HepG2 (cell line): ENCODE measurements around the gene UNKL. TPM values are rescaled to one million over a fixed set of nuclear protein-coding genes. Genes with fewer than 3 reads are reported as not detected.

Source experiments
- ARNTL ChIP-seq: sonication (generic); formaldehyde crosslinking; IDR thresholded peaks from 2 replicates; pipeline ENCODE4 v1.4.0; 2020; ENCODE audit warnings: mild to moderate bottlenecking, missing genetic modification reagents
- CAMTA2 ChIP-seq: sonication (generic); formaldehyde crosslinking; IDR thresholded peaks from 2 replicates; pipeline ENCODE4 v1.4.0; 2020; ENCODE audit warnings: mild to moderate bottlenecking, missing genetic modification reagents, borderline replicate concordance
- CCDC6 ChIP-seq: sonication (generic); formaldehyde crosslinking; IDR thresholded peaks from 2 replicates; pipeline ENCODE4 v1.8.1; 2022; ENCODE audit warnings: mild to moderate bottlenecking, missing genetic modification reagents, moderate library complexity
- CREB1 ChIP-seq, 2 experiments: fragments of 450-650 bp in 1 of 2; IDR thresholded peaks; 2 replicates each; pipeline ENCODE4 v1.6.1; 2016 to 2017; ENCODE audit warnings: control low read depth in 1 of 2, mild to moderate bottlenecking in 1 of 2, missing compliant biosample characterization in 1 of 2, missing genetic modification characterization in 1 of 2
- HDAC1 ChIP-seq: sonication (generic); formaldehyde crosslinking; IDR thresholded peaks from 2 replicates; pipeline ENCODE4 v1.5.1; 2020; ENCODE audit warnings: mild to moderate bottlenecking, missing genetic modification reagents
- HNRNPUL1 ChIP-seq: fragments of 200-400 bp; formaldehyde crosslinking; IDR thresholded peaks from 2 replicates; pipeline ENCODE4 v1.6.1; 2017; ENCODE audit warnings: low read depth, mild to moderate bottlenecking, low read length, moderate library complexity
- JUNB ChIP-seq: sonication (generic); formaldehyde crosslinking; IDR thresholded peaks from 2 replicates; pipeline ENCODE4 v1.8.0; 2022; ENCODE audit warnings: missing genetic modification reagents, mild to moderate bottlenecking, borderline replicate concordance
- KAT7 ChIP-seq: IDR thresholded peaks from 2 replicates; pipeline ENCODE4 v1.6.1; 2018; ENCODE audit warnings: borderline replicate concordance, missing compliant biosample characterization
- NFATC3 ChIP-seq: sonication (generic); formaldehyde crosslinking; IDR thresholded peaks from 2 replicates; pipeline ENCODE4 v1.5.1; 2020; ENCODE audit warnings: mild to moderate bottlenecking, missing genetic modification reagents
- NKX3-1 ChIP-seq: sonication (generic); formaldehyde crosslinking; IDR thresholded peaks from 2 replicates; pipeline ENCODE4 v1.5.0; 2020; ENCODE audit warnings: missing genetic modification reagents
- SIN3A ChIP-seq: IDR thresholded peaks from 2 replicates; pipeline ENCODE4 v1.6.1; 2011; ENCODE audit warnings: low read depth, mild to moderate bottlenecking, control low read depth, low read length, borderline replicate concordance
- SKI ChIP-seq: fragments of 450-650 bp; IDR thresholded peaks from one replicate; pipeline ENCODE4 v1.6.1; 2018; ENCODE audit warnings: mild to moderate bottlenecking; ENCODE audit not compliant: partially characterized antibody
- SP5 ChIP-seq: IDR thresholded peaks from 2 replicates; pipeline ENCODE4 v1.6.1; 2016; ENCODE audit warnings: low read depth, borderline replicate concordance
- TAF1 ChIP-seq: sonication (generic); formaldehyde crosslinking; IDR thresholded peaks from 2 replicates; pipeline ENCODE4 v1.4.0; 2020; ENCODE audit warnings: missing genetic modification reagents
- ZNF343 ChIP-seq: sonication (generic); formaldehyde crosslinking; IDR thresholded peaks from 2 replicates; pipeline ENCODE4 v1.4.0; 2020; ENCODE audit warnings: mild to moderate bottlenecking, missing genetic modification reagents
- ZNF549 ChIP-seq: sonication (generic); formaldehyde crosslinking; IDR thresholded peaks from 2 replicates; pipeline ENCODE4 v1.5.0; 2020; ENCODE audit warnings: missing genetic modification reagents
- ZNF589 ChIP-seq: sonication (generic); formaldehyde crosslinking; conservative IDR thresholded peaks from 2 replicates; pipeline ENCODE4 v1.8.0; 2022; ENCODE audit warnings: mild to moderate bottlenecking, moderate library complexity, missing genetic modification reagents
- ZNF724P ChIP-seq: sonication (generic); formaldehyde crosslinking; IDR thresholded peaks from 2 replicates; pipeline ENCODE4 v1.8.0; 2022; ENCODE audit warnings: missing genetic modification reagents, borderline replicate concordance
- ZNF850 ChIP-seq: sonication (generic); formaldehyde crosslinking; conservative IDR thresholded peaks from 2 replicates; pipeline ENCODE4 v1.9.0; 2021; ENCODE audit warnings: mild to moderate bottlenecking, missing genetic modification reagents
- ZZZ3 ChIP-seq: sonication (generic); formaldehyde crosslinking; IDR thresholded peaks from 2 replicates; pipeline ENCODE4 v1.4.0; 2020; ENCODE audit warnings: missing genetic modification reagents, mild to moderate bottlenecking, borderline replicate concordance
- polyA plus RNA-seq, 8 experiments: library from polyadenylated mRNA; depleted of rRNA in 3 of 8; stranded (reverse) in 7 of 8; unstranded in 1 of 8; fragments of >200 nt; fragmentation: Illumina TruSeq in 4 of 8; extraction: Trizol in 4 of 8; gene quantifications; 2 replicates each; pipeline versions ENCODE4 v1.2.1 to v1.2.3, GENCODE V29; 2011 to 2016; ENCODE audit warnings: low read depth in 4 of 8, missing spikeins in 1 of 8, mixed read lengths in 1 of 8; ENCODE audit not compliant: insufficient read depth in 1 of 8
- total RNA-seq, 5 experiments: library from RNA; depleted of rRNA; stranded (reverse); fragments of >200 nt; fragmentation: Illumina TruSeq; extraction: Trizol; gene quantifications; 2 replicates each; pipeline ENCODE4 v1.2.3, GENCODE V29; 2016; ENCODE audit warnings: low read depth in 1 of 5
- TF ChIP-seq, protein P1 (sequence below): sonication (generic); formaldehyde crosslinking; IDR thresholded peaks from 2 replicates; pipeline ENCODE4 v1.4.0; 2020; ENCODE audit warnings: mild to moderate bottlenecking, missing genetic modification reagents
- TF ChIP-seq, protein P2 (sequence below): sonication (generic); formaldehyde crosslinking; IDR thresholded peaks from 2 replicates; pipeline ENCODE4 v1.4.0; 2020; ENCODE audit warnings: mild to moderate bottlenecking, missing genetic modification reagents, borderline replicate concordance
- TF ChIP-seq, protein P3 (sequence below): IDR thresholded peaks from 2 replicates; pipeline ENCODE4 v1.6.1; 2018; ENCODE audit warnings: missing genetic modification reagents, mild to moderate bottlenecking, missing compliant biosample characterization
- TF ChIP-seq, protein P4 (sequence below): sonication (generic); formaldehyde crosslinking; IDR thresholded peaks from 2 replicates; pipeline ENCODE4 v1.4.0; 2020; ENCODE audit warnings: missing genetic modification reagents

The UNKL gene
- total and polyA plus RNA-seq, 2 of the 13 experiments (the other 11 are each of a cell fraction or from before 2014, with no cell fraction given) = 10.4 to 17.6 TPM

DNA sequence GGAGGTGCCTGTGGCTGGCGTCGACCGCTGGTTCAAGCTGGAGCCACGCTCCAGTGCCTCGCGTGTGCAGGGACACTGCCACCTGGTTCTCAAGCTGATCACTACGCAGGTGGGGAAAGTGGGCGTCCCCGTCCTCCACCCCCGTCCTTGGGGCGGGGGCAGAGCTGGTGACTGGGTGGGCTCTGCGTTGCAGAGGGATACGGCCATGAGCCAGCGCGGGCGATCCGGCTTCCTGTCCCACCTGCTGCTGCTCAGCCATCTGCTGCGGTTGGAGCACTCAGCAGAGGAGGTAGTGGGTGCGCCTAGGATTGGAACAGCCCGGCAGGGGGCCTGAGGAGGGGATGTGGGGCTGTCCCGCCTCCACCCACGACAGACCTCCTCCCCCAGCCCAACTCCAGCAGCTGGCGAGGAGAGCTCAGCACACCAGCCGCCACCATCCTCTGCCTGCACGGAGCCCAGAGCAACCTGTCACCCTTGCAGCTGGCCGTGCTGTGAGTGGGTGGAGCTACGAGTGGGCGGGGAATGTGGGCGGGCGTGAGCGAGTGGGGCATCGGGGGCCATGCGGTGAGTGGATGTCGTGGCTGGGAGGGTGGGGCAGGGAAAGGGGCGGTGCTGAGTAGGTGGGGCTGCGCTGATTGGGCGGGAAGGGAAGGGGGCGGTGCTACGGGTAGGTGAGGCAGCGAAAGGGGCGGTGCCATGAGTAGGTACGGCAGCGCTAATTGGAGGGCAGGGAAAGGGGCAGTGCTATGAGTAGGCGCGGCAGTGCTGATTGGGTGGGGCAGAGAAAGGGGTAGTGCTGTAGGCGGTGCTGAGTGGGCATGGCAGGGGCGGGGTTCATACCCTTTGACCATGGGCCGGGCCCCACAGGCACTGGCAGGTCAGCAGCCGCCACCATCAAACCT, 71.7 kb downstream of the UNKL start (continued):
- TF ChIP-seq ZNF850 (CRISPR knock-in tag) (no peak), ZNF724P (no peak), TAF1 (CRISPR knock-in tag) (no peak), SIN3A (peak; percentile 74; the same call in 1 of the 2 replicates), SP5 (peak; percentile 76), JUNB (no peak), HNRNPUL1 (no peak), ZZZ3 (CRISPR knock-in tag) (no peak), ARNTL (CRISPR knock-in tag) (no peak; the same call in 1 of the 2 replicates), ZNF549 (CRISPR knock-in tag) (no peak), KAT7 (CRISPR knock-in tag) (no peak), SKI (no peak), NKX3-1 (CRISPR knock-in tag) (no peak), NFATC3 (CRISPR knock-in tag) (no peak), CREB1 (IDR thresholded peaks at IDR 0.05) (peak; percentile 83), CREB1 (CRISPR knock-in tag; IDR thresholded peaks at IDR 0.05) (no peak), CCDC6 (CRISPR knock-in tag) (no peak), ZNF589 (CRISPR knock-in tag) (no peak), CAMTA2 (CRISPR knock-in tag) (no peak), ZNF343 (no peak), HDAC1 (CRISPR knock-in tag) (no peak)
- TF ChIP-seq, protein P1, sequence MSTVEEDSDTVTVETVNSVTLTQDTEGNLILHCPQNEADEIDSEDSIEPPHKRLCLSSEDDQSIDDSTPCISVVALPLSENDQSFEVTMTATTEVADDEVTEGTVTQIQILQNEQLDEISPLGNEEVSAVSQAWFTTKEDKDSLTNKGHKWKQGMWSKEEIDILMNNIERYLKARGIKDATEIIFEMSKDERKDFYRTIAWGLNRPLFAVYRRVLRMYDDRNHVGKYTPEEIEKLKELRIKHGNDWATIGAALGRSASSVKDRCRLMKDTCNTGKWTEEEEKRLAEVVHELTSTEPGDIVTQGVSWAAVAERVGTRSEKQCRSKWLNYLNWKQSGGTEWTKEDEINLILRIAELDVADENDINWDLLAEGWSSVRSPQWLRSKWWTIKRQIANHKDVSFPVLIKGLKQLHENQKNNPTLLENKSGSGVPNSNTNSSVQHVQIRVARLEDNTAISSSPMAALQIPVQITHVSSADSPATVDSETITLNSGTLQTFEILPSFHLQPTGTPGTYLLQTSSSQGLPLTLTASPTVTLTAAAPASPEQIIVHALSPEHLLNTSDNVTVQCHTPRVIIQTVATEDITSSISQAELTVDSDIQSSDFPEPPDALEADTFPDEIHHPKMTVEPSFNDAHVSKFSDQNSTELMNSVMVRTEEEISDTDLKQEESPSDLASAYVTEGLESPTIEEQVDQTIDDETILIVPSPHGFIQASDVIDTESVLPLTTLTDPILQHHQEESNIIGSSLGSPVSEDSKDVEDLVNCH (CRISPR knock-in tag) = no peak
- TF ChIP-seq, protein P2, sequence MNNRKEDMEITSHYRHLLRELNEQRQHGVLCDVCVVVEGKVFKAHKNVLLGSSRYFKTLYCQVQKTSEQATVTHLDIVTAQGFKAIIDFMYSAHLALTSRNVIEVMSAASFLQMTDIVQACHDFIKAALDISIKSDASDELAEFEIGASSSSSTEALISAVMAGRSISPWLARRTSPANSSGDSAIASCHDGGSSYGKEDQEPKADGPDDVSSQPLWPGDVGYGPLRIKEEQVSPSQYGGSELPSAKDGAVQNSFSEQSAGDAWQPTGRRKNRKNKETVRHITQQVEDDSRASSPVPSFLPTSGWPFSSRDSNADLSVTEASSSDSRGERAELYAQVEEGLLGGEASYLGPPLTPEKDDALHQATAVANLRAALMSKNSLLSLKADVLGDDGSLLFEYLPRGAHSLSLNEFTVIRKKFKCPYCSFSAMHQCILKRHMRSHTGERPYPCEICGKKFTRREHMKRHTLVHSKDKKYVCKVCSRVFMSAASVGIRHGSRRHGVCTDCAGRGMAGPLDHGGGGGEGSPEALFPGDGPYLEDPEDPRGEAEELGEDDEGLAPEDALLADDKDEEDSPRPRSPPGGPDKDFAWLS (CRISPR knock-in tag) = no peak
- TF ChIP-seq, protein P3, sequence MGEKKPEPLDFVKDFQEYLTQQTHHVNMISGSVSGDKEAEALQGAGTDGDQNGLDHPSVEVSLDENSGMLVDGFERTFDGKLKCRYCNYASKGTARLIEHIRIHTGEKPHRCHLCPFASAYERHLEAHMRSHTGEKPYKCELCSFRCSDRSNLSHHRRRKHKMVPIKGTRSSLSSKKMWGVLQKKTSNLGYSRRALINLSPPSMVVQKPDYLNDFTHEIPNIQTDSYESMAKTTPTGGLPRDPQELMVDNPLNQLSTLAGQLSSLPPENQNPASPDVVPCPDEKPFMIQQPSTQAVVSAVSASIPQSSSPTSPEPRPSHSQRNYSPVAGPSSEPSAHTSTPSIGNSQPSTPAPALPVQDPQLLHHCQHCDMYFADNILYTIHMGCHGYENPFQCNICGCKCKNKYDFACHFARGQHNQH (CRISPR knock-in tag) = no peak; the same call in 1 of the 2 replicates
- TF ChIP-seq, protein P4, sequence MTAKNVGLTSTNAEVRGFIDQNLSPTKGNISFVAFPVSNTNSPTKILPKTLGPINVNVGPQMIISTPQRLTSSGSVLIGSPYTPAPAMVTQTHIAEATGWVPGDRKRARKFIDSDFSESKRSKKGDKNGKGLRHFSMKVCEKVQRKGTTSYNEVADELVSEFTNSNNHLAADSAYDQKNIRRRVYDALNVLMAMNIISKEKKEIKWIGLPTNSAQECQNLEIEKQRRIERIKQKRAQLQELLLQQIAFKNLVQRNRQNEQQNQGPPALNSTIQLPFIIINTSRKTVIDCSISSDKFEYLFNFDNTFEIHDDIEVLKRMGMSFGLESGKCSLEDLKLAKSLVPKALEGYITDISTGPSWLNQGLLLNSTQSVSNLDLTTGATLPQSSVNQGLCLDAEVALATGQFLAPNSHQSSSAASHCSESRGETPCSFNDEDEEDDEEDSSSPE (CRISPR knock-in tag) = no peak
